Skeletal muscle satellite cell (primary cell): ENCODE data around the gene TP53I13.

ENCODE experiments used
- H3K27me3 ChIP-seq: 2 replicates; pipeline ENCODE4 v1.7.0; 2013; ENCODE audit warnings: low read length; ENCODE audit not compliant: control insufficient read depth, insufficient read depth
- H3K36me3 ChIP-seq: 2 replicates; pipeline ENCODE4 v1.7.0; 2013; ENCODE audit warnings: mild to moderate bottlenecking, control low read depth, low read length; ENCODE audit not compliant: insufficient read depth
- H3K4me1 ChIP-seq: 2 replicates; pipeline ENCODE4 v1.7.0; 2013; ENCODE audit warnings: low read length; ENCODE audit not compliant: control insufficient read depth, insufficient read depth
- H3K4me2 ChIP-seq: 2 replicates; pipeline ENCODE4 v1.7.0; 2013; ENCODE audit warnings: mild to moderate bottlenecking, low read length
- H3K4me3 ChIP-seq: 2 replicates; pipeline ENCODE4 v1.7.0; 2013; ENCODE audit warnings: low read length
- H3K9ac ChIP-seq: 2 replicates; pipeline ENCODE4 v1.7.0; 2013; ENCODE audit warnings: mild to moderate bottlenecking, low read depth, low read length, moderate library complexity
- H3K9me3 ChIP-seq: replicated peaks from 2 replicates; pipeline ENCODE4 v1.7.0; 2013; ENCODE audit warnings: mild to moderate bottlenecking, control low read depth, low read length

TP53I13 gene

DNA sequence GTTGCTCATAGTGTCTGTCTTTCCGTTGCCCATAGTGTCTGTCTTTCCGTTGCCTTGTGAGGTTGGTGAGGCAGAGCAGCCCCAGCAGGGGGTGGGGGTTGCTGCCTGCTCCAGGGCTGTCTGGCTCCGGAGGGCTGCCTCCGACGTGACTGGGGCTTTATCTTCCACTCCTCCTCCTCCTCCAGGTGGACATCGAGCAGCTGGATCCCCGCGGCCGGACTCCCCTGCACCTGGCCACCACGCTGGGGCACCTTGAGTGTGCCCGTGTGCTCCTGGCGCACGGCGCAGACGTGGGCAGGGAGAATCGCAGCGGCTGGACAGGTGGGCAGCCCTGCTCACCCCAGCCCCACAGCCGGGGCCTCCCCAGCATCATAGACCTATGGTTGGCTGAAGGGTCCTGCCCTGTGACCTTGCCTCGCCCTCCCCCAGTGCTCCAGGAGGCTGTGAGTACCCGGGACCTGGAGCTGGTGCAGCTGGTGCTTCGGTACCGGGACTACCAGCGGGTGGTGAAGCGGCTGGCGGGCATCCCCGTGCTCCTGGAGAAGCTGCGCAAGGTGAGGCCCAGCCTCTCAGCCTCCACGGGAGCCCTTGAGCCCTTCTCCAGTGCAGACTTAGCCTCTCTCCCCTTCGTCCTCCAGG is 39.2 kb downstream of the TP53I13 start:
- no peaks in the 10 kb centered on the region for H3K4me1 ChIP-seq
- H3K9ac ChIP-seq = no peak overlapping the region
- no peaks in the 10 kb centered on the region for H3K9me3 ChIP-seq
- no peak overlapping the region for H3K4me2 ChIP-seq
- H3K4me3 ChIP-seq = no peak overlapping the region
- no peaks in the 10 kb centered on the region for H3K36me3 ChIP-seq
- H3K27me3 ChIP-seq = no peaks in the 10 kb centered on the region

DNA sequence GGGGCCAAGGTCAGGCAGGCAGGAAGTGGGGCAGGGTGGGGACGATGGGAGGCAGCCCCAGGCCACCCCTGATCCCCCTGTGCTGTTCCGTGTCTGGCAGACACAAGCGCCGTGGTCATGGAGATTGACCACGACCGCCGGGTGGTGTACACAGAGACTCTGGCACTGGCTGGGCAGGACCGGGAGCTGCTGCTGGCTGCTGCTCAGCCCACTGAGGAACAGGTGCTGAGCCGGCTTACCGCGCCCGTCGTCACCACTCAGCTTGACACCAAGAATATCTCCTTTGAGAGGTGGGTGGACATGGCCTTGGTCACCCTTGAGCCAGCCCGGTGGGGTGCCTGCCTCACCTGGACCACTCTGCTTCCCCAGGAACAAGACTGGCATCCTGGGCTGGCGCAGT is 40.5 kb downstream of the TP53I13 start:
- Histone ChIP-seq H3K4me2 (no peak overlapping the region), H3K36me3 (no peaks in the 10 kb centered on the region), H3K9me3 (no peaks in the 10 kb centered on the region), H3K27me3 (no peaks in the 10 kb centered on the region), H3K9ac (no peak overlapping the region), H3K4me1 (peaks cover 8% of the 10 kb centered on the region), H3K4me3 (no peak overlapping the region)

DNA sequence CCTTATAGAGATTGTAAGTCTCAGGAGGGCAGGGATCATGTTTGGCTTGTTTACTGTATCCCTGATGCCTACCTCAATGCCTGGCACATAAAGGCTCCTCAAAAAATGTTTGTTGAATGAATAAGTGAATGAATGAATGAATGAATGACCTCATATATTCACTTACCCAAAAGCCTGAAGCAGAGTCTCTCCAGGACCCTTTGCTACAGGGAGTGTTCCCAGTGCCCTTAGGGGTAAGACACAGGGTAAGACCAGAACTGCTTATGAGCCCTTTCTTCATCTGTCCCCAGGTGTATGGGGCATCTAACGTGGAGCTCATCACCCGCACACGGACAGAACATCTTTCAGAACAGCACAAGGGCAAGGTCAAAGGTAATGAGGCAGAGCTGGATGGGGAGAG is 41.9 kb downstream of the TP53I13 start:
- Histone ChIP-seq H3K4me3 (no peak overlapping the region), H3K9ac (no peak overlapping the region), H3K4me1 (peaks cover 8% of the 10 kb centered on the region), H3K27me3 (no peaks in the 10 kb centered on the region), H3K36me3 (no peaks in the 10 kb centered on the region), H3K4me2 (no peak overlapping the region), H3K9me3 (no peaks in the 10 kb centered on the region)

DNA sequence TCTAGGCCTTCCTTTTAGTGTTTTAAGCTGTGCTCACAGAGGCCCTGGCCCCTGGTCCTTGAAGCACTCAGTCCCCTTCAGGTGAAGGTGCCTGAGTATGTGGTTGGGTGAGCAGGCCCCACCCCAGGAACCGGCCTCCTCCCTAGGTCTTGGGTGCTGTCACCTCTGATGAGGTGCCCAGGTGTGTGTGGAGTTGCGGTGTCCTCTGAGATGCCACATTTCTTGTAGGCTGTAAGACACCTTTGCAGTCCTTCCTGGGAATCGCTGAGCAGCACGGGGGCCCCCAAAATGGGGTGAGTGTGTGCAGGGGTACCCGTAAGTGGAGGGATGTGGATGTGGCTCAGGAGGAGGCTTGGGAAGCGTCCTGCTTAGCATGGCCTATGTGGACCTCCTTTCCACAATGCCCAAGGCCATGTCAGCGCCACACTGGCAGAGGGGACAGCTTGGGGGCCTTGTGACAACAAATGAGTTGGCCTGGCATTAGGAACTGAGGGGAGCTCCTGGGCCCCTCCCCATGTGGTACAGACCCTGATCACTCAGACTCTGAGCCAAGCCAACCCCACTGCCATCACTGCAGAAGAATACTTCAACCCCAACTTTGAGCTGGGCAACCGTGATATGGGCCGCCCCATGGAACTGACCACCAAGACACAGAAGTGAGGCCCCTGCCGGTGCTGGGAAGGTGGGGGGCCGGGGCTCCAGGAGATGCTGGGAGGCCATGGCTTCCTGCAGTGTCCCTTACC is 43.0 kb downstream of the TP53I13 start:
- H3K4me1 ChIP-seq = peaks cover 15% of the 10 kb centered on the region
- H3K4me3 ChIP-seq = no peak overlapping the region
- no peak overlapping the region for H3K9ac ChIP-seq
- no peaks in the 10 kb centered on the region for H3K9me3 ChIP-seq
- no peaks in the 10 kb centered on the region for H3K36me3 ChIP-seq
- H3K27me3 ChIP-seq = no peaks in the 10 kb centered on the region
- H3K4me2 ChIP-seq = no peak overlapping the region

DNA sequence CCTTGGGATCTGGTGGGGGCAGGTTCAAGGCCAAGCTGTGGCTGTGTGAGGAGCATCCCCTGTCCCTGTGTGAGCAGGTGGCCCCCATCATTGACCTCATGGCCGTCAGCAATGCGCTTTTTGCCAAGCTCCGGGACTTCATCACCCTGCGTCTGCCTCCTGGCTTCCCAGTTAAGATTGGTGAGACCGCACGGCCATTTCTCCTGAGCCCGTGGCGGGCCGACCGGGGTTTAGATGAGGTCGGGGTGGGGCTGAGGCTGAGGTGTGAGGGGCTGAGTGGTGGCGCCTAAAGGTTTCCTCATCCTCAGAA is 43.5 kb downstream of the TP53I13 start:
- Histone ChIP-seq H3K4me1 (peaks cover 15% of the 10 kb centered on the region), H3K9me3 (no peaks in the 10 kb centered on the region), H3K4me2 (no peak overlapping the region), H3K9ac (no peak overlapping the region), H3K4me3 (no peak overlapping the region), H3K27me3 (no peaks in the 10 kb centered on the region), H3K36me3 (no peaks in the 10 kb centered on the region)

DNA sequence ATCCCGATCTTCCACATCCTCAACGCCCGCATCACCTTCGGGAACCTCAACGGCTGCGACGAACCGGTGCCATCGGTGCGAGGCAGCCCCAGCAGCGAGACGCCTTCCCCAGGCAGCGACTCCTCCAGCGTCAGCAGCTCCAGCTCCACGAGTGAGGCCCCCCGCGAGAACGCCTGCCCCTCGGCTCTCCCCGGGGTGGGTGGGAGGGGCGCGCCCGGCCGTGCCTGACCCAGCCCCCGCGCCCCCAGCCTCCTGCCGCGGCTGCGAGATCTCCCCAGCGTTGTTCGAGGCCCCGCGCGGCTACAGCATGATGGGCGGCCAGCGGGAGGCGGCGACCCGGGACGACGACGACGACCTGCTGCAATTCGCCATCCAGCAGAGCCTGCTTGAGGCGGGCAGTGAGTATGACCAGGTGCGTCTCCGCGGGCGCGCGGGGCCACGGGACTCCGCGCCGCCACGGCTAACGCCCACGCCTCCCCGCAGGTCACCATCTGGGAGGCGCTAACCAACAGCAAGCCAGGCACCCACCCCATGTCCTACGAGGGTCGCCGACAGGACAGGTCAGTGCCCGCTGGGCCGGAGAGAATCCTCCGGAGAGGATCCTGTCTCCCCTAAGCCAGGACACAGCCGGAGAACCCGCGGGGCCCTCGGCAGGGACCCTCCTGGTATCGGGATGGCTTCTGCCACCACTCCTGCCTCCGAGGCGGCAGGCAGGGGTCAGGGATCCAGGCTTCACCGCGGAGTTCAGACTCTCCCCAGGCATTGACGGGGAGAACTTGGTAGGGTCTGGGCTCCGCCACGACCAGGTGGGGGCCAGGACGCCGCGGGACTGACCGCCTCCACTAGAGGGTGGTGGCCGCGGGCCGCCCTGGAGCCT is 44.1 kb downstream of the TP53I13 start:
- Histone ChIP-seq H3K4me1 (peaks cover 15% of the 10 kb centered on the region), H3K27me3 (no peaks in the 10 kb centered on the region), H3K9ac (no peak overlapping the region), H3K36me3 (no peaks in the 10 kb centered on the region), H3K4me3 (peak overlapping the region; percentile 30), H3K9me3 (no peaks in the 10 kb centered on the region), H3K4me2 (peak overlapping the region; percentile 75)

DNA sequence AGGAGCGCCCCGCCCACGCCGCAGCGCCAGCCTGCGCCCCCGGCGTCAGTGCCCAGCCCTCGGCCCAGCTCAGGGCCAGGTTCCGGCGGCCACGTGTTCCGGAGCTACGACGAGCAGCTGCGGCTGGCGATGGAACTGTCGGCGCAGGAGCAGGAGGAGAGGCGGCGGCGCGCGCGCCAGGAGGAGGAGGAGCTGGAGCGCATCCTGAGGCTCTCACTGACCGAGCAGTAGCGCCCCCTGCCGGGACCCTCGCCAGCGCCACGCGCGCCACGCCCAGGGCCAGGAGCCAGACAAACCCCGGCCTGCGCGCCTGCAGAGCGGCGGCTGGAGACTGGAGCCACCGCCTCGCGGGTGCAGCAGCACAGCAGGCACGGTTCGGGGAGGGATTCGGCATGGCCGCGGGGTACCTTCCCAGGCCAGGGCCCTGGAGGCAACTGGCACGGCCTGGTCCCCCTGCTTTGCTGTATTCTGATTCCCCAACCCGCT is 44.9 kb downstream of the TP53I13 start:
- H3K27me3 ChIP-seq = no peaks in the 10 kb centered on the region

DNA sequence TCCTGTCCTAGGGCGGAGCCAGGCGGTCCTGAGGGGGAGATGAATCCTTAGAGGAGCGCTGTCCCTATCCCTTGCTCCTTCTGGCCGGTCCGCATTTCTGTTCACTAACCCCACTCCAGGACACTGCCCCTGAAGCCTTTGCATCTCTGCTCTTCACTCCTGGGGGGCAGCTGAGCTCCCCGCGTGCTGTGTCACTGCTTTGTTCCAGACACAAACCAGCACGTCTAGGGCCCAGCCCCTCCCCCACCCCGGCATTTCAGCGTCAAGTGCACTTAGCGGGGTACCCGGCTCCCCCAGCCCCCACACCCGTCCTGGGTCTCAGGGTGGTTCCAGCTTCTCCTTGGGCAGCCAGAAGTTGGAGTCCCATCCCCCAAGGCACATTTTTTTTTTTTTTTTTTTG is 45.4 kb downstream of the TP53I13 start:
- Histone ChIP-seq H3K36me3 (no peaks in the 10 kb centered on the region), H3K4me2 (peak overlapping the region; percentile 75), H3K4me1 (peaks cover 15% of the 10 kb centered on the region), H3K9ac (no peak overlapping the region), H3K9me3 (no peaks in the 10 kb centered on the region), H3K27me3 (no peaks in the 10 kb centered on the region), H3K4me3 (peak overlapping the region; percentile 57)

More for the DNA sequence above, 44.9 kb downstream of the TP53I13 start:
- Histone ChIP-seq H3K9me3 (no peaks in the 10 kb centered on the region), H3K36me3 (no peaks in the 10 kb centered on the region), H3K4me3 (peak overlapping the region; percentile 57), H3K4me2 (peak overlapping the region; percentile 75), H3K4me1 (peaks cover 15% of the 10 kb centered on the region), H3K9ac (no peak overlapping the region)

DNA sequence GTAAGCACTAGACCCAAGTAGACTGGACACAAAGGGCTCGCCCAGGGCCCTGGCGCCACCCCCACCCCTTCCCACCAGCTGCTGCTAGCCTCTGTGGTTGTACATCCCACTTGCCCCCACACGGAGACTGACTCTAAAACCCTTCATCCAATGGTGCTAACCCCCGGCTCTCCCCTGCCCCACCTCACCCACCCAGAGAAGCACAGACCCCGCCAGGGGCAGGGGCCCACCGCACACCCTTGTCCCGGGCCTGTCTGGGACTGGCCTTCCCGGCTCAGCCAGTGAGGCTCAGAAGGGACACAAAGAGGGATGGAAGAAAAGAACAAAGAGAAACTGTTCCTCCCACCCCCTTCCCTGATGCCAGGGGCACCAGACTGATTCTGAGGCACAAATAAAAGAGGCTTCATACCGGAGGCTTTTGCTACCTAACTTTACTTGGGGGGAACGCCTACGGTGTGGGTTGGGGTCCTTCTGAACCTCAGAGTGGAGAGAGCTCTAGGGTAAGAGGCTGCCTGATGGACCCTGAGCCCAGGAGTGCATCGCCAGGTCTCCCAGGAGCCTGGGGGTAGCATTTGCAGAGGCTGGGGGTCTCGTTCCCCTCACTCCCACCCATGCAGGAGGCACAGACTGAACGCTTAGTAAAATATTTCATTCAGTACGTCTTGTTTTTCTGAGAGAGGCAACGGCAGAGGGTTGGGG is 46.0 kb downstream of the TP53I13 start:
- Histone ChIP-seq H3K9me3 (no peaks in the 10 kb centered on the region), H3K4me3 (no peak overlapping the region), H3K4me1 (peaks cover 21% of the 10 kb centered on the region), H3K36me3 (no peaks in the 10 kb centered on the region), H3K27me3 (no peaks in the 10 kb centered on the region), H3K4me2 (no peak overlapping the region), H3K9ac (no peak overlapping the region)

DNA sequence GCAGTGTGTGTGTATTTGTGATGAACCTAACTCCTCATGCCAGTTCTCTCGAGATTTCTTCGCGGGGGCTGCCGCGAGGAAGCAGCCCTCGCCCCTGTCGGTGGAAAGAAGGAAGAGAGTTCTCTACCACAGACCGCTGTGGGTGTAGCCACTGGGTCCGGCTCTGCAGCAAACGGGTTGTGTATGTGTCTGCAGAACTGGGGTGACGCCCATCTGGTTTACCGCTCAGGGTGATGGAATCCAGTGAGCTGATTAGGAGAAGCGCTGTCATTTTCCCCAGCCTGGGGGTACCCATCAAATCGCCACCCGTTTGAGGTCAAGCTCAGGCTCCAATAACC is 46.5 kb downstream of the TP53I13 start:
- Histone ChIP-seq H3K4me2 (no peak overlapping the region), H3K36me3 (no peaks in the 10 kb centered on the region), H3K9ac (no peak overlapping the region), H3K4me3 (no peak overlapping the region), H3K9me3 (no peaks in the 10 kb centered on the region), H3K4me1 (peaks cover 24% of the 10 kb centered on the region), H3K27me3 (no peaks in the 10 kb centered on the region)
